ENCODE data around the gene NCBP2L.

The NCBP2L gene

GRCh38 chrX:107738768-107739167, 38.8 kb upstream of the NCBP2L start:
- Histone ChIP-seq H3K4me3 (ENCODE audit: low read depth, low read length) (no peak overlapping the region), H3K27me3 (replicated peaks) (no peaks in the 10 kb centered on the region), H3K27ac (no peak overlapping the region), H3K36me3 (replicated peaks) (no peaks in the 10 kb centered on the region)
- no peak for TF ChIP-seq CTCF (IDR thresholded peaks at IDR 0.05; ENCODE audit: low read depth, low read length, missing control alignments)
- DNase-seq: no peak
- in situ Hi-C loops (cut with HindIII; ENCODE audit: low pct_ligation_motif_present, low sequenced_read_pairs): no loop called here

GRCh38 chrX:107739541-107739940, 38.0 kb upstream of the NCBP2L start:
- no peak overlapping the region for H3K4me3 ChIP-seq (ENCODE audit: low read depth, low read length)
- H3K27me3 ChIP-seq (replicated peaks): no peaks in the 10 kb centered on the region
- TF ChIP-seq CTCF (IDR thresholded peaks at IDR 0.05; ENCODE audit: low read depth, low read length, missing control alignments): no peak
- DNase-seq: no peak
- in situ Hi-C loops (cut with HindIII; ENCODE audit: low pct_ligation_motif_present, low sequenced_read_pairs): no loop called here
- H3K27ac ChIP-seq: no peak overlapping the region
- no peaks in the 10 kb centered on the region for H3K36me3 ChIP-seq (replicated peaks)

GRCh38 chrX:107741404-107741790, 36.1 kb upstream of the NCBP2L start:
- Histone ChIP-seq H3K27me3 (replicated peaks) (no peaks in the 10 kb centered on the region), H3K27ac (no peak overlapping the region), H3K36me3 (replicated peaks) (no peaks in the 10 kb centered on the region), H3K4me3 (ENCODE audit: low read depth, low read length) (no peak overlapping the region)
- TF ChIP-seq CTCF (IDR thresholded peaks at IDR 0.05; ENCODE audit: low read depth, low read length, missing control alignments): no peak
- in situ Hi-C loops (cut with HindIII; ENCODE audit: low pct_ligation_motif_present, low sequenced_read_pairs): no loop called here
- no peak for DNase-seq

GRCh38 chrX:107742700-107743191, 34.8 kb upstream of the NCBP2L start:
- TF ChIP-seq CTCF (IDR thresholded peaks at IDR 0.05; ENCODE audit: low read depth, low read length, missing control alignments): no peak
- in situ Hi-C loops (cut with HindIII; ENCODE audit: low pct_ligation_motif_present, low sequenced_read_pairs): no loop called here
- no peaks in the 10 kb centered on the region for H3K36me3 ChIP-seq (replicated peaks)
- no peak for DNase-seq
- H3K27me3 ChIP-seq (replicated peaks): no peaks in the 10 kb centered on the region
- no peak overlapping the region for H3K27ac ChIP-seq
- no peak overlapping the region for H3K4me3 ChIP-seq (ENCODE audit: low read depth, low read length)

GRCh38 chrX:107743995-107744394, 33.5 kb upstream of the NCBP2L start:
- no peak overlapping the region for H3K4me3 ChIP-seq (ENCODE audit: low read depth, low read length)
- in situ Hi-C loops (cut with HindIII; ENCODE audit: low pct_ligation_motif_present, low sequenced_read_pairs): no loop called here
- no peak overlapping the region for H3K27ac ChIP-seq
- H3K36me3 ChIP-seq (replicated peaks): no peaks in the 10 kb centered on the region
- H3K27me3 ChIP-seq (replicated peaks): no peaks in the 10 kb centered on the region
- TF ChIP-seq CTCF (IDR thresholded peaks at IDR 0.05; ENCODE audit: low read depth, low read length, missing control alignments): no peak
- no peak for DNase-seq

- DNase-seq: no peak
- in situ Hi-C loops (cut with HindIII; ENCODE audit: low pct_ligation_motif_present, low sequenced_read_pairs): no loop called here
- no peak for TF ChIP-seq CTCF (IDR thresholded peaks at IDR 0.05; ENCODE audit: low read depth, low read length, missing control alignments)
- no peak overlapping the region for H3K4me3 ChIP-seq (ENCODE audit: low read depth, low read length)
- H3K27ac ChIP-seq: no peak overlapping the region
- no peaks in the 10 kb centered on the region for H3K27me3 ChIP-seq (replicated peaks)
- no peaks in the 10 kb centered on the region for H3K36me3 ChIP-seq (replicated peaks)
Measured at GRCh38 chrX:107744868-107745267, 32.7 kb upstream of the NCBP2L start.

Data from brain microvascular endothelial cell (primary cell).